ENCODE results near the gene SIK3.

SIK3 gene

GRCh38 chr11:117083011-117083935, 15.0 kb downstream of the SIK3 start:
- no peak for TF ChIP-seq CTCF (IDR thresholded peaks at IDR 0.05)
- Histone ChIP-seq H3K27me3 (no peaks in the 10 kb centered on the region), H3K9me3 (no peaks in the 10 kb centered on the region), H3K4me1 (ENCODE audit: control insufficient read depth in 1 of 2, insufficient read depth in 1 of 2, low read depth in 1 of 2, low read length in 1 of 2) (peaks cover 15 to 29% of the 10 kb centered on the region in 2 experiments), H3K4me3 (ENCODE audit: low read depth in 1 of 2, low read length in 1 of 2) (no peak overlapping the region), H3K36me3 (no peaks in the 10 kb centered on the region), H3K27ac (peak overlapping the region; percentile 45)

GRCh38 chr11:117081908-117082307, 16.3 kb downstream of the SIK3 start:
- Histone ChIP-seq H3K27ac (no peak overlapping the region), H3K27me3 (no peaks in the 10 kb centered on the region), H3K36me3 (no peaks in the 10 kb centered on the region), H3K4me1 (ENCODE audit: control insufficient read depth in 1 of 2, insufficient read depth in 1 of 2, low read depth in 1 of 2, low read length in 1 of 2) (peaks cover 15 to 22% of the 10 kb centered on the region in 2 experiments), H3K9me3 (no peaks in the 10 kb centered on the region), H3K4me3 (ENCODE audit: low read depth in 1 of 2, low read length in 1 of 2) (no peak overlapping the region)
- no peak for TF ChIP-seq CTCF (IDR thresholded peaks at IDR 0.05)

GRCh38 chr11:117080370-117080769, 17.9 kb downstream of the SIK3 start:
- H3K36me3 ChIP-seq, result no peaks in the 10 kb centered on the region
- H3K27me3 ChIP-seq, result no peaks in the 10 kb centered on the region
- H3K27ac ChIP-seq, result no peak overlapping the region
- no peak overlapping the region for H3K4me3 ChIP-seq (ENCODE audit: low read depth in 1 of 2, low read length in 1 of 2)
- H3K9me3 ChIP-seq, result no peaks in the 10 kb centered on the region
- peaks cover 15 to 22% of the 10 kb centered on the region in 2 experiments for H3K4me1 ChIP-seq (ENCODE audit: control insufficient read depth in 1 of 2, insufficient read depth in 1 of 2, low read depth in 1 of 2, low read length in 1 of 2)
- TF ChIP-seq CTCF (IDR thresholded peaks at IDR 0.05), result no peak

GRCh38 chr11:117076941-117077691, 21.1 kb downstream of the SIK3 start:
- Histone ChIP-seq H3K27me3 (no peaks in the 10 kb centered on the region), H3K4me1 (ENCODE audit: control insufficient read depth in 1 of 2, insufficient read depth in 1 of 2, low read depth in 1 of 2, low read length in 1 of 2) (peaks cover 30 to 32% of the 10 kb centered on the region in 2 experiments), H3K27ac (no peak overlapping the region), H3K4me3 (ENCODE audit: low read depth in 1 of 2, low read length in 1 of 2) (no peak overlapping the region), H3K9me3 (no peaks in the 10 kb centered on the region), H3K36me3 (no peaks in the 10 kb centered on the region)
- TF ChIP-seq CTCF (IDR thresholded peaks at IDR 0.05), result no peak

GRCh38 chr11:117075186-117075585, 23.0 kb downstream of the SIK3 start:
- H3K4me3 ChIP-seq (ENCODE audit: low read depth in 1 of 2, low read length in 1 of 2), result no peak overlapping the region
- peaks cover 33 to 34% of the 10 kb centered on the region in 2 experiments for H3K4me1 ChIP-seq (ENCODE audit: control insufficient read depth in 1 of 2, insufficient read depth in 1 of 2, low read depth in 1 of 2, low read length in 1 of 2)
- H3K36me3 ChIP-seq, result no peaks in the 10 kb centered on the region
- no peaks in the 10 kb centered on the region for H3K9me3 ChIP-seq
- no peaks in the 10 kb centered on the region for H3K27me3 ChIP-seq
- peak overlapping the region; percentile 13 for H3K27ac ChIP-seq
- no peak for TF ChIP-seq CTCF (IDR thresholded peaks at IDR 0.05)
